ENCODE results near the gene CFP. TPM values are rescaled to one million over a fixed set of nuclear protein-coding genes. Genes with fewer than 3 reads are reported as not detected.

CFP gene
- total RNA-seq, 2 donors from 2014 or later, result 1.2 to 3.5 TPM

DNA sequence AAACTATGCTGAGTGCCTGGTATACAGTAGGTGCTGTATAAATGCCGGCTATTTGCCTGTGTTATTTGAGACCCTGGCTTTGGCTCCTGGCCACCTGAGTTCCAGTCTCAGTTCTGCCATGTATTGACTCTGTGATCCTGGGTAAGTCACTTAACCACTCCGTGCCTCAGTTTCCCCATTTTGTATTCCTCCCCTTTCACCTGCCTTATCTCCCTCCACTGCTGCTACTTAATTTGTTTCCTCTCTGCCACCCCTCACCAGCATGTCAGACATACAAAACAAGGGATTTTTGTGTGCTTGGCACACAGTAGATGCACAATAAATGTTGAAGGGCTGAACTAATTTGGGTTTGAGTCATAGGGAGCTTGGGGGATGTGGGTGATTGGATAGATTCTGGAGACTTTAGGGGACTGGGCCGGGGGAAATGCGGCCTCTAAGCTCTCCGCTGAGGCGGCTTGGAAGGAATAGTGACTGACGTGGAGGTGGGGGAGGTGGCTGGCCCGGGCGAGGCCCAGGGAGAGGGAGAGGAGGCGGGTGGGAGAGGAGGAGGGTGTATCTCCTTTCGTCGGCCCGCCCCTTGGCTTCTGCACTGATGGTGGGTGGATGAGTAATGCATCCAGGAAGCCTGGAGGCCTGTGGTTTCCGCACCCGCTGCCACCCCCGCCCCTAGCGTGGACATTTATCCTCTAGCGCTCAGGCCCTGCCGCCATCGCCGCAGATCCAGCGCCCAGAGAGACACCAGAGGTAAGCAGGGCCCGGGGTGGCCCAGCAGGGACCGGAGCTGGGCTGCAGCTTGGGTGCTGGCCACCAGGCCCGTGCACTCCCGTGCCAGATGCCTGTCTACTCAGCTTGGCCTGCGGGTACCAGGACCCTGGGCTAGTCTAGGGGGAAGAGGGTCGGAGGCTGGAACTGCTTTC lies 47.7 kb downstream of the CFP start, which contains the start of gene TIMP1:
TSS of gene TIMP1 (plus strand) at position 706 of the 917 bp plus-strand sequence. CDS start 980 bp downstream, outside the sequence.
- intact Hi-C loops (cut with DNase I, micrococcal nuclease), result no loop called here
- peak; percentile 96 for ATAC-seq
- peak; percentile 79 to 90 for DNase-seq

DNA sequence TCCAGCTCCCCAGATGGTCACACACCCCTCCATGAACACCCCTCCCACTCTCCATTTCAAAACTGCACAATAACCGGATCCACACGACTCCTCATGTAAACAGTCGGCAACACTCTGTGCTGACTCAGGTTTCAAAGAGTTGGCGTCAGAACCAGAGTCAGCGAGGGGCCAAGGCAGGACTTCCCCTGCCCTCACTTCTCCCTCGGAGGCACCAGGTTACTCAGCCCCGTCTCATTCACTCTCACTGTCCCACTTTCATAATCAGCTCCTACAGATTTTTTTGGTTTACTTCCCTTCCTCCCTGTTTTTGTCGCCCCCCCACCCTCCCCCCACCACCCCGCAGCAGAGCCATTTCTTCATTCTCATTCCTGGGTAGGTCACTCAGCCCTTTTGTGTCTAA lies 50.2 kb downstream of the CFP start:
- no peak for ATAC-seq
- no peak for DNase-seq
- intact Hi-C loops (cut with DNase I, micrococcal nuclease), result no loop called here

DNA sequence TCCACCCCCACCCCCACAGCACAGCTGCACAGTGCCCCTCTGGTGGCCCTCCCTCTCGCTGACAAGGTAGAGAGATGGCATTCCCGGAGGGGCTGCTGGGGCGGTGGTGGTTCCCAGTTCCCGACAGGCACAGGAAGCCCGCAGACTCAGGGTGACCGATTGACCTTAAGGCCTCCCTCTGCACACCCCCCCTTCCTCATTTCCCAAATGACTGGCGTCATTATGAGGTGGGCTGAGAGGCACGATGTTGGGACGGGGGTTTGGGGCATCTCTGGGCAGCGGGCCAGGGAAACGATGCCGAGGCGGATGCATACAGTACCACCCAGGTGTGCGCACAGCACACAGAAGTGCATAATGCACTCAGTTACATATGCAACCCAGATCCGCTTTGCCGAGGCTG lies 51.0 kb downstream of the CFP start:
- ATAC-seq, result no peak
- intact Hi-C loops (cut with DNase I, micrococcal nuclease), result no loop called here
- no peak for DNase-seq

DNA sequence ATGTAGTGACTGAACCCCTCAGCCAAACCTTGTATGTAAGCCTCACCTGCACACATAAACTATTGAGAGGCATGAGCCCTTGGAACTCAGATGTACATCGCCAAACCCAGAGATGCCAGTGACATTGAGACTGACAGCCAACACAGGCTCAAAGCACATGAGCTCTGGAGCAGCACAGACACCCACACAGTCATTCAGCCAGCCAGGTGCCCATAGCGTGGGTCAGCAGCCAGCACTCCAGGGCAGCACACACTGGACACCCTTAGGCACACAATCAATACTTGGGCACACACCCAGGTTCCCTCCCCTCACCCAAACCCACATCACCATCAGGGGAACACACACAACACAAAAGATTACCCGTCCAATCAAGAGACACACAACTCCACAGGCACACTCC lies 51.8 kb downstream of the CFP start:
- DNase-seq, result no peak
- intact Hi-C loops (cut with DNase I, micrococcal nuclease), result no loop called here
- no peak for ATAC-seq

DNA sequence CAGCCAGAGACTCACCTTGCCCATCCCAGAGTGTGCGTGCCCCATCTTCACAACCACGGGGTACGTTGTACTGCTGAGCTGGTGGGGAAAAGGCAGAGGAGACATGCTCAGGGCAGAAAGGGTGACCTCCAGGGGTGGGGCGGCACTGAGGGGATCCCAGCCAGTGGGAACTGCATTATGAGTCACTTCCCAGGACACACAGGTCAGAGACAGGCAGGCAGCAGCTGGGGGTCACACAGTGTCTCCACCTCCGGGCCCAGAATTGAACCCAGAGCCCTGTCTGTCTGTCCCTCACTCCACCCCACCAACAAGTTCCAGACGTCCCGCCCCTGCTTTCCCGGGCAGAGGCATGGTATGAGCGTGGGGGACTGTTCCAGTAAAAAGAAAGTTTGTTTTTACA lies 52.3 kb downstream of the CFP start:
- DNase-seq, result no peak
- intact Hi-C loops (cut with DNase I, micrococcal nuclease), result no loop called here
- ATAC-seq, result no peak

DNA sequence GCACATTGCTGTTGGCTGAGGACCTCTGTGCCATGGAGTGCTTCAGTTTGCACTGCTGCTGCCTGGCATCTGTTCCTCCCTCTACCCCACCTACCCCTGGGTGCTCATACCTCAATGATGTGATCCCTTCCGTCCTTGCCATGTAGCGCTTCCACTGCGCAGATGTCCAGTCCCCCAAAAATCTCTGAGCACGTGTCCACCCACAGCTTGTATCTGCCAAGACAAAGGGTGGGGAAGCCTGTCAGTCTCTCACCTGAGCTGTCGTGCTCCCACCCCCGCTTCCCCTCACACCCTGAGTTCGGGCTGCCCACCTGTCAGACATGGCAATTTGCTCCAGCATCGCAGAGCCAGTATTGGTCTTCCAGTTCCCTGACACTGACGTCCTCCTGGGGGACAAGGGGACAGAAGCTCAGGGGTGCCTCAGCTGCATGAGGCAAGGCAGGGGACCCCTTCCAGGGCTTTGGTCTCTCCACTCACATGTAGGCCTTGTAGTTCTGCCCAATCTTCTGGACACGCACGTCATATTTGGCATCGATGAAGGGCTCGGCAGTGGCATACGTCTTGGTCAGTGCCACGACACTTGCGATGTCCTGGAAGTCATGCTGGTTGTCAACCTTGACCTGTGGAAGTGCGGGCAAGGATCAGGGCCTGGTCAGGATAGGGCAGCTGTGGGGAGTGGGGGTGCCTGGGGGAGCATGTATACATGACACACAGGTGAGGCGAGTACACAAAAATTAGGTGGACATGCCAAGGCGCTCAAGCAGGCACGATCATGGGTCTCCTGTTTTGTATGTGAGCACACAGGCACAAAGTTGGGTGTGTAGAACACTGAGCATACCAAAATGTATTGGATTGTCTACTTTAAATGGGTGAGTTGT lies 53.5 kb downstream of the CFP start:
- no peak for ATAC-seq
- no peak for DNase-seq
- intact Hi-C loops (cut with DNase I, micrococcal nuclease), result no loop called here

DNA sequence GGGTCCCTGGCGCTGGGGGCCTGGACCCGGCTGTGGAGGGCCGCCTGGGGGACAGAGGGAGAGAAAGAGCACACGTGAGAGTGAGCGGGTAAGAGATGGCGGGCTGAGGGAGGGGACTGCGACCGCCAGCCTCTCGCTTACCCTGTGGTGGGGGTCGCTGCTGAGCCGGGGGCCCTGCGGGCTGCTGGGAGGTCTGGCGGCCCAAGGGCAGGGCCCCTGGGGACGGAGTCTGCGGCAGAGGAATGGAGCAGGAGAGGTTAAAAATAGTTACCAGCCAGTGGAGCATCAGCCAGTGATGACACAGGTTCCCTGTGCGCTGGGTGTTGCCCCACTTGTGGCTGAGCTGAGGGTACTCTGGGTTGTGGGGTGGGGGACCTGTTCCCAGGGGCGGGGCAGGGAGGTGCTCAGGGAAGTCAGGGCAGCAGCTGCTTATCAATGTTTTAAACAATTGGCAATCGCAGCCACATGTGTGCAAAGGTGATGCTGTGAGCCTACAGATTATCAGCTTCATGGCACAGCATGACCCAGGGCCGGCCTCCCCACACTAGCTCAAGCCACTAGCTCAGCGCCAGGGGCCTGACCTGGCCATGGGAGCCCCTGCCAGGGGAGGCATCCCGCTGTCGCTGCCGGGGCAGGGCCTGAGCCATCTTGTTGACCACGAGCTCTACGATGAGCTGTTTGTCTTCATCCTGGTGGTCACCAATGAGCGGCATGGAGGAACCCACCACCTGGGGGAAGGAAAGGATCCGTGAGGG lies 55.0 kb downstream of the CFP start:
- ATAC-seq (peak; percentile 20), DNase-seq (no peak)
- intact Hi-C loops (cut with DNase I, micrococcal nuclease), result no loop called here

DNA sequence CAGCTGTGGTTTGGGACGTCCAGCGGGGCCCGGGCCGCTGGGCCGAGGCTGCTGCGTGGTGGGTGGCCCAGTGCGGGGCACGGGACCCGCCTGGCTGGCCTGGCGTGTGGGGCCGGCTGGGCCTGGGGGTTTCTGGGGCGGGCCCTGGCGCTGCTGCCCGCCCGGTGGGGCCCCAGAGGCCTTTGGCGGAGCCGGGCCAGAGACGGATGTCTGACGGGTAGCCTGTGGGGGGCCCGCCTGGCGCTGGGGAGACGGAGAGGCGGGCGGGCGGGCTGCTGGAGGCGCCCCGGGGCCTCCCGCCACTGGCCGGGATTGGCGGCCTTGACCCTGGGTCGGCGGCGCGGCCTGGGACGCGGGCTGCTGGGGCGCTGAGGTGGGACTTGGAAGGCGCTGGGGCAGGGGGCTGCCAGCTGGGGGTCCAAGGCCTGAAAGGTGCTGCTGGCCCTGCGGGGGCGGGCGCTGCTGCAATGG lies 55.6 kb downstream of the CFP start:
- no peak for DNase-seq
- ATAC-seq, result peak; percentile 21
- intact Hi-C loops (cut with DNase I, micrococcal nuclease), result no loop called here

DNA sequence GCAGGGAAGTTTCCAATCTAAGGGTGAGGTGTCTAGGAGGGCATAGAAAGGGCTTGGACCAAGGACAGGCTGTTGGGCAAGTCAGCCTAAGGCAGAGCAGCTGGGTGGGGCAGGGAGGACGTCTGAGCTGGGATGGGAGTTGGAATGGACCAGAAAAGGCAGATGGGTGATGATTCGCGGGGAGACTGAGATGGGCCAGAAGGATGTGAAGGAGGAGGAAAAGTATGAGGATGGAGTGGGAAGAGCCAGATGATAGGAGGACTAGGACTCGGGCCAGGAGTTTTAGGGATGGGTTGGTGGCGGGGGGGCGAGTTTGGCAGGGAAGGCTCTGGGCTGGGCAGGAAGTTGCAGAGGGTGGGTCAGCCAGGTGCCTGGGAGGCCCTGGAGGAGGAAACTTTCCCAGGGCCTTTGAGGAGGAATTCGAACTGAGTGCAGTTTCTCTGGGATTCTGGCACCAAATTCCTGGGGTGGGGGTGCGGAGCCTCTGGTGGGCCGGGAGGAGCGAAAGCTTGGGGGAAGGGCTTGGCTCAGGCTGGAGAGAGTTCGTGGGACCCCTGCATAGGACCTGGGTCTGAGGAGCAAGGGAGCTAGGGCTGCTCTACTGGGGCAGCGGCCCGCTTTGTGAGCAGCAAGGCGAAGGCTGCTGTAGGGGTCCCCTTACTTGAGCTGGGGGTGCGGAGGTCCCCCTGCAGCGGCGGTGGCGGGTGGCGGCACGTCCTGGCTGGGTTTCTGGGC lies 56.2 kb downstream of the CFP start:
- DNase-seq (peak; percentile 47 to 64), ATAC-seq (peak; percentile 68)
- intact Hi-C loops (cut with DNase I, micrococcal nuclease), result no loop called here

Small RNA genes lying within 50 kb of the gene (microRNA-seq; reads per million reads assigned to microRNA genes)
- gene MIR4769, result 0 reads per million in 2 donors

Other genes with a start within 250 kb of the CFP start
- 10 to 100 TPM; 12.8 to 14.1 TPM for gene ZNF41, start 146.7 kb downstream of the CFP start, total RNA-seq
- 100 to 1,000 TPM in 1 of 2 donors, 10 to 100 TPM in 1; 88.8 to 106 TPM for gene ARAF, start 68.7 kb downstream of the CFP start, total RNA-seq
- gene TIMP1, start 47.5 kb downstream of the CFP start, total RNA-seq, result 10 to 100 TPM; 35.1 to 80.1 TPM
- under 1 TPM; 0.50 to 0.73 TPM for gene SYN1, start 10.1 kb downstream of the CFP start, total RNA-seq
- gene ELK1, start 20.6 kb upstream of the CFP start, total RNA-seq, result 10 to 100 TPM; 23.7 to 26.9 TPM
- 100 to 1,000 TPM; 109 to 111 TPM for gene UXT, start 29.2 kb upstream of the CFP start, total RNA-seq
- gene ZNF81, start 207.0 kb upstream of the CFP start, total RNA-seq, result 10 to 100 TPM; 11.8 to 12.0 TPM